SK-N-SH treated with all-trans-retinoic acid at 6 μM for 48 hours (cell line): Measurements from ENCODE around the gene TCF25.

Source experiments
- ATAC-seq: fragments of 200-7000 bp; cut with Tn5 transposase; 3 replicates; pipeline ENCODE4 v1.9.1; 2020; ENCODE audit warnings: mild to moderate bottlenecking, moderate library complexity
- ESRRG ChIP-seq: fragments of 250-450 bp; sonication (Bioruptor Pico); IDR thresholded peaks from 2 replicates; pipeline ENCODE4 v1.6.1; 2021; ENCODE audit warnings: mild to moderate bottlenecking
- OSR1 ChIP-seq: fragments of 250-450 bp; sonication (Bioruptor Pico); IDR thresholded peaks from 2 replicates; pipeline ENCODE4 v1.8.0; 2022; ENCODE audit warnings: moderate library complexity, mild to moderate bottlenecking, inconsistent platforms
- ZC3H10 ChIP-seq: fragments of 250-450 bp; sonication (Bioruptor Pico); IDR thresholded peaks from 2 replicates; pipeline ENCODE4 v1.5.1; 2021; ENCODE audit warnings: mild to moderate bottlenecking, moderate library complexity
- ZNF70 ChIP-seq: fragments of 450-650 bp; formaldehyde crosslinking; IDR thresholded peaks from 2 replicates; pipeline ENCODE4 v1.5.0; 2020; ENCODE audit warnings: mild to moderate bottlenecking, moderate library complexity
- TF ChIP-seq, protein P1 (sequence below): fragments of 250-450 bp; sonication (Bioruptor Pico); IDR thresholded peaks from 2 replicates; pipeline ENCODE4 v1.8.0; 2021; ENCODE audit warnings: low read depth, mild to moderate bottlenecking, moderate library complexity, borderline replicate concordance
- TF ChIP-seq, protein P2 (sequence below): fragments of 250-450 bp; sonication (Bioruptor Pico); IDR thresholded peaks from 2 replicates; pipeline ENCODE4 v1.8.0; 2020; ENCODE audit warnings: mild to moderate bottlenecking, moderate library complexity, borderline replicate concordance

TCF25 gene

DNA sequence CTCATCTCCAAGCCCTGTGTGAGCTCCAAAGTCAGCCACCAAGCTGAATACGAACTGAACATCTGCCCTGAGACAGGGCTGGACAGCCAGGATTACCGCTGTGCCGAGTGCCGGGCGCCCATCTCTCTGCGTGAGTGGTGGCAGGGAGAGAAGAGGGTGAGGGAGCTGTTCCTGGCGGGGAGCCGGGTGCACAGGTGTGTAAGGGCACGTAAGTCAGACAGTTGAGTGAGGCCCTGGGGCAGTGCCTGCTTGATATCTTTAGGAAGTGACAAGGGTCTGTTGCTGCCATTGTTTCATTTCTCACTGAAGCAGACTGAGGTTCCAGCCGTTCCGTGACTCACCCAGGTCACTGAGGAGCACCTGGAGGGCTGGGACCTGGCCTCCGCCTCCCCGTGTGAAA is 87.6 kb downstream of the TCF25 start:
- ATAC-seq: no peak

More for the DNA sequence above, 87.6 kb downstream of the TCF25 start:
- TF ChIP-seq OSR1 (CRISPR knock-in tag) (no peak), ZC3H10 (CRISPR knock-in tag) (no peak), ESRRG (CRISPR knock-in tag) (no peak), ZNF70 (no peak)
- TF ChIP-seq, protein P1, sequence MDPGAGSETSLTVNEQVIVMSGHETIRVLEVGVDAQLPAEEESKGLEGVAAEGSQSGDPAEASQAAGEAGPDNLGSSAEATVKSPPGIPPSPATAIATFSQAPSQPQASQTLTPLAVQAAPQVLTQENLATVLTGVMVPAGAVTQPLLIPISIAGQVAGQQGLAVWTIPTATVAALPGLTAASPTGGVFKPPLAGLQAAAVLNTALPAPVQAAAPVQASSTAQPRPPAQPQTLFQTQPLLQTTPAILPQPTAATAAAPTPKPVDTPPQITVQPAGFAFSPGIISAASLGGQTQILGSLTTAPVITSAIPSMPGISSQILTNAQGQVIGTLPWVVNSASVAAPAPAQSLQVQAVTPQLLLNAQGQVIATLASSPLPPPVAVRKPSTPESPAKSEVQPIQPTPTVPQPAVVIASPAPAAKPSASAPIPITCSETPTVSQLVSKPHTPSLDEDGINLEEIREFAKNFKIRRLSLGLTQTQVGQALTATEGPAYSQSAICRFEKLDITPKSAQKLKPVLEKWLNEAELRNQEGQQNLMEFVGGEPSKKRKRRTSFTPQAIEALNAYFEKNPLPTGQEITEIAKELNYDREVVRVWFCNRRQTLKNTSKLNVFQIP (CRISPR knock-in tag): no peak
- TF ChIP-seq, protein P2, sequence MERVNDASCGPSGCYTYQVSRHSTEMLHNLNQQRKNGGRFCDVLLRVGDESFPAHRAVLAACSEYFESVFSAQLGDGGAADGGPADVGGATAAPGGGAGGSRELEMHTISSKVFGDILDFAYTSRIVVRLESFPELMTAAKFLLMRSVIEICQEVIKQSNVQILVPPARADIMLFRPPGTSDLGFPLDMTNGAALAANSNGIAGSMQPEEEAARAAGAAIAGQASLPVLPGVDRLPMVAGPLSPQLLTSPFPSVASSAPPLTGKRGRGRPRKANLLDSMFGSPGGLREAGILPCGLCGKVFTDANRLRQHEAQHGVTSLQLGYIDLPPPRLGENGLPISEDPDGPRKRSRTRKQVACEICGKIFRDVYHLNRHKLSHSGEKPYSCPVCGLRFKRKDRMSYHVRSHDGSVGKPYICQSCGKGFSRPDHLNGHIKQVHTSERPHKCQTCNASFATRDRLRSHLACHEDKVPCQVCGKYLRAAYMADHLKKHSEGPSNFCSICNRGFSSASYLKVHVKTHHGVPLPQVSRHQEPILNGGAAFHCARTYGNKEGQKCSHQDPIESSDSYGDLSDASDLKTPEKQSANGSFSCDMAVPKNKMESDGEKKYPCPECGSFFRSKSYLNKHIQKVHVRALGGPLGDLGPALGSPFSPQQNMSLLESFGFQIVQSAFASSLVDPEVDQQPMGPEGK (CRISPR knock-in tag): no peak
